ENCODE data around the gene PUDP.
A peak's percentile ranks its signal among the peaks of the same experiment; 100 is the strongest.
"Not testable (repeated sequence)": the region's sequence is repeated elsewhere in the genome, so short reads cannot be mapped to it uniquely, and the experiment has no call there.

PUDP gene

DNA sequence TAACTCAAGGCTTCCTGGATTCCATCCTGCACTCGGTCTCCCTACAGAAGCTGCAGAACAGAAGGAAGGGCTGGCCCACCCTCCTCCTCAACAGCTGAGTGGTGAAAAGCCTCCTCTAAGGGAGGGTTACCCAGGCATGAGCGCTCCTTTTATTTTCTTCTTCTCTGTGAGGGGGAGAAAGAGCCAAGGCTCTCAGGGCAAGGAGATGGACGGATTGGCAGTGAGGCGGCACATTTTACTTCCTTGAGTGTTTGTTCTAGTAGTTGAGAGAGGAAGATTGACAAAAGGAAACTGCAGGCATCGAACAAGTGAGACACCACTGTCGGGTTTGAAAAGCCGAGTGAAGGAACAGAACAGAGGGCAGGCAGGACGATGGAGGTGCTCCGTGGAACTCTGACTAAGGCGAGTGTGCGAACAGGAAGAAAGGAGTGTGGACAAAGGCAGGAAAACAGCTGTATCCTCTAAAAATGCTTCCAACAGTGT, 38.9 kb downstream of the PUDP start:
- no peak for DNase-seq (ENCODE audit: low read depth)

DNA sequence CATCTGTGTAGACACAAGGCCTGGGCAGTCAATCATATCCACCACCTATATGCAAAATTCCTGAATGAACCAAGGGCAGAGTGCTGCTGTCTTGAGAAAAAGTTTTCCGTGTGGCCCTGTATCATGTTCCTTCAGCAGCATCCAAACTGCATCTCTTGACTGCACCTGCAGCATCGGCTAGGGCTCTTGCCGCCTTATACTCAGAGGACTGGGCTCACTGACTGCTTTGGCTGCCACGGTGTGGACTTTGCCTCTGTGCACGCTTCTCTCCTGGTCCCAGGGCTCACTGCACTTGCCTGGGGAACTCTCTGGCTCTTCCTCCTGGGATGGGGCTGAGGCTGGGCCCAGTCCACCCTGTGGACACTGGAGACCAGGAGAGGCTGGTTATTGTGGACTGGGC, 39.9 kb downstream of the PUDP start:
- DNase-seq (ENCODE audit: low read depth): no peak

DNA sequence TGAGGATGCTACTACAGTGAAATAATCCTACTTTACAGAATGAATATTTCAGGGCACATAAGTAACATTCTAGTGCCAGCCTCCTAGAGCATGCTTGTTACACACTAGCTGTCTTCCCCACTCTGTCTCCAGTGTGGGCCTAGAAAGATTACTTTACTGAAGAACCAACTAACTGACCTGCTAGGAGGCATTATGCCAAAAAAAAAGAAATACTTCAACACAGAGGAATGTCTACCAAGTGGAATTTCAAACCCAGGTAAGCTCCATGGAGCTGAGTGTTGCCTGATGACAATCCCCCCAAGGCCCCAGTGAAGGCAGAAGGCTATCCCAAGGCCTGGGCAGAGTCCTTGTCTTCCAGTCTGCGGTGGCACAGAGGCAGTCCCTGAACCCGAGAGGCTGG, 41.3 kb downstream of the PUDP start:
- no peak for DNase-seq (ENCODE audit: low read depth)

DNA sequence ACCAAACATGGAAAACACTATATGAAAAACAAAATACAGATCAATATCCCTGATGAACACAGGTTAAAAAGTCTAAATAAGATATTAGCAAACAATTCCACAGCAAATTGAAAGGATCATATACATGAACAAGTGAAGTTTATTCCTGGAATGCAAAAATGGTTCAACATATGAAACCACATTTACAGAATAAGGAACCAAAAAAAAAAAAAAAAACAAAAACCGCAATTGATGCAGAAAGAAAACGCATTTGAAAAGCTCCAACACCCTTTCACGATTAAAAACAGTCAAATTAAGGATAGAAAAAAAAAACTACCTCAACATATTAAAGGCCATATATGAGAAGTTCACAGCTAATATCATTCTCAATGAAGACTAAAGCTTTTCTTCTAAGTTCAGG, 45.8 kb downstream of the PUDP start:
- DNase-seq (ENCODE audit: low read depth): no peak

DNA sequence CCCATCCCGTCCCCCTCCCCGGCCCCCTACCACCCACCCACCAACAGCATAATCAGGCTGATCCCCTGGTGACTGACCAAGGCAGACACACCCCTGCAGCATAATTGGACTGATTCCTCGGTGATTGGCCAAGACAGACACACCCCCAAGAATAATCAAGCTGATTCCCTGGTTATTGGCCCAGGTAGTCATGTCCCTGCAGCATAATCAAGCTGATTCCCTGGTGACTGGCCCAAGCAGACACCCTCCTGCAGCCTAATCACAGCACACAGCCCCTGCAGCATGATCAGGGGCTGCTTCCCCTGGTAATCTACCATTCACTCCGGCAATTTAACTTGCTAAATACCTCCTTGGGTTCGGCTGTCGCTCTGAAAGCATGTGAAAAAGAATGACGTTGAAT, 47.9 kb downstream of the PUDP start:
- DNase-seq (ENCODE audit: low read depth): no peak

DNA sequence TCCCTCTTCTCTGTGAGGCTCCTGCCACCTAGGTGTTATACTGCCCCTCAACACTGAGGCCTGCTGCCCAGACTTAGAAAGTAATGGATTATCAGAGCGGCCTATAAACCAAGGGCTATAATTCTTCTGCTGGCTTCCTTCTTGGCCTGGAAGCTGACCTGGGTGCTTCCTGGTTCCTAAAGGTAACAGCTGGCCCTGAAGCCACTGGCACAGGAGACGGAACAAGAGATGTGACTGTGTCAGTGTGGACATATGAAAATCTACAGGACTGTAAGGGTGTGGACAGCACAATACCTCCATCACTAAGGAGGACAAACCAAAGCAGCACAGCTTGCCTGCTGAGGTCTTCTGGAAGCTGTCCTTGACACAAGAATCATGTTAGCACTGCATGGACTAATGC, 52.3 kb downstream of the PUDP start:
- DNase-seq (ENCODE audit: low read depth): not testable (repeated sequence)

DNA sequence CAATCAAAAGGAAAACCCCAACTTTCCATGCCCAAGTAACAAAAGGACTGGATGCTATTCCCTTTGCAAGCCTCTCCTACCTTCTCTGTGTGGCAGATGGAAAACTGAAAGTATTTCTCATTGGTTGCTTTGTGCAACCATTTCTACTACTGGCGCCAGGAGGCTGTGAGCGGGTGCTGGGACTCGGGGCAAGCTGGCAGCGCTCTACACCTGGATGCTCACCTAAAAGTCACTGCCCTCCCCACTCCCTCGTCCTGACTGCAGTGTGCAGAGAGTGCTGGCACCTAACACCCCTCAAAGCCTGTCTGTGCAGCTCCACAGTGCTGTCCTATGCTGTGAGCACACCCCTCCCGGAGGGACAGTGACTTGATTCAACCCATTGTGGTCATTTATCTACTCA, 54.6 kb downstream of the PUDP start:
- DNase-seq (ENCODE audit: low read depth): no peak

DNA sequence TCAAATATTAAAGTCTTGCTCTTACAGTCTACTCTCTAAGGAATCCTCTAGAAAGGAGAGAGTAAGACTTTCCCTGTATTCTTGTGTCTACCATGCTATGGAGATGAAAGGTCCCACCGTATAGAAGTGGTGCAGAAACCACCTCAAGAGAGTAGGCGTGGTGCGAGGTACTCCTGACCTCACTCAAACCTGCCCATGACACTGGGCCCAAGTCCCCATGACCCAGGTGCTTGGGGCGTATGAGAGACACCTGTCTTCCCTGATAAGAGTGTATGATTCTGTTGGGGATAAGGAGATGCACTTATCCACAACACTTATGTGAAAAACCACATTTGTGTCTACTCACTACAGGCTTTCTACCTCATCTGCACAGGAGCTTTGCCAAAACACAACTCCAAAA, 55.4 kb downstream of the PUDP start:
- no peak for DNase-seq (ENCODE audit: low read depth)

DNA sequence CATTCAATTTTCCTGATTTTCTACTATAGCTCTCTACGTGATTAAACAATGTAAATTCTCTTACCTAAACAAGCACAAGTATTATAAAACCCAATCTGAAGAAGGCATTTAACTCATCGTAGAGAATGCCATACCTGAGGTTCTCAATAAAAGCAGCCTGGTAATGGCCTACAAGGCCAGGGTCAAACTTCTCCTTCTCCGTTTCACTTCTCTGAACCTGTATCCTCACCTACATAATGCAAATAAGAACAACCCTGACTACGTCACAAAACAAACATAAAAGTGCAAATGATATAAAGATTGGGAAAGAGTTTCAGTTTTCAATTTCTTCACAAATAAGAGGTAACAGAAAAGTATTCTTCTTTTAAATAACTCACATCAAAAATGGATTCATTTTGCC, 56.0 kb downstream of the PUDP start:
- no peak for DNase-seq (ENCODE audit: low read depth)

DNA sequence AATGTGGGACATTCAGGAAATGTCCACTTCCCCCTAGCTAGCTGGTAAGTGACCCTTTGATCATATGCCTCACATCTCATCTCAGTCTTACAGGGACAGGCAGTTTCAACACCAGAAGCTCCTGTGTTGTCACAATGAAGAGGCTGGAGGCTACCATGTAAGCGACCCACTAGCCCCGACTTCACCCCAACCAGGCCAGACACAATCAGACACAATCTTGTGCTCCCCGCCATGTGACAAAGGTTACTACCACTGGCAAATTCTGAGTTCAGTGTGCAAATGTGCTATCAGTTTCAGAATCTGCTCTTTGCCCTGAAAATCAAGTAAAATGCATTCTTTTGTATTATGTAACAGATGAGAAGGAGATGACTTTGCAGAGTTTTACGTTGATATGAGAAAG, 57.3 kb downstream of the PUDP start:
- DNase-seq (ENCODE audit: low read depth): no peak

DNA sequence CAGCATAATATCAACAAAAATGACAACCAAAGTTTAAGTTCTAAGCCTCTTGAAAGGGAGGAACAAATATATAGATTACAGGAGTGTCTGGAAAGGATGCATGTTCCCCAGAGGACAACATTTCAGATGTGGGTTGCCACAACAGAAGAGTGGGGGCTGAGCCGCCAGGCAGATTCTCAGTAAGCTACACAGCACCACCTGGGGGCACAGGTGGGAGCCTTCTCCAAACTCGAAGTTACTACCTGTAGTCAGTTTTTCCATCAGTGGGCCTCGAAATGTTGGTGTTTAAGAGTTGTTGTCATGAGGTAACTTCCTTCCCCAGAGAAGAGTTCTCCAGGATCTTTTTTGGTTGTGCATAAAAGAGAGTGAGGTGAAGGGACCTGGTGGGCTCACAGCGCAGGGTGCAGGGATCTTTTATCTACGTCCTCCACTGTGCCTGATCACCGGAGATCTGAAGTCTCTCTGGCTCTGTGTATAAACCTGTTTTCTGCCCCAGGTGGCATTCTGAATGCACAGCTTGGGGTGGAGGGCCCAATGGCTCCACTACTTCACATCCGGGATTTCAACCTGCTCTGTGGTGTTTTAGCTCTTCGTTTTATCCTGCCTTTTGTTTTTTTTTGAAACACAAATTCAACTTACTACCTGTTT, 58.9 kb downstream of the PUDP start:
- peak; percentile 33 for DNase-seq (ENCODE audit: low read depth)

DNA sequence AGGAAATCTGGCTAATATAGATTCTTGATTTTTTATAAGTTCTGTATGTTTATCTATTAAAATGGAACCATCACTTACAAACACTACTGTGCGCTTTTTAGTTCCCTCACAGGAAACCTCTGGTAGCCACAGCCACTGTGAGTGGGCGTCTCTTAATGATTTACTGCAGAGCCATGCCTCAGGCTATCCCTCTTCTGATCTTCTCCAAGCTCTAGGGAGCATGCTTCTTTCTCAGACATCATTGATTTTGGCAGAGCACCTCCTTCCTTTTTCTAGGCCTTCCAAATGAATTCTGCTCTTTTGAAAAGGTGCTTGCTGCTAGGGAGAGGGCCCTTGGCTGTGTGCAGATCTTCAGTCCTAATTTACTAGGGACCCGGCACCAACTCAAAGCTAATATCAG, 61.6 kb downstream of the PUDP start:
- DNase-seq (ENCODE audit: low read depth): no peak

DNA sequence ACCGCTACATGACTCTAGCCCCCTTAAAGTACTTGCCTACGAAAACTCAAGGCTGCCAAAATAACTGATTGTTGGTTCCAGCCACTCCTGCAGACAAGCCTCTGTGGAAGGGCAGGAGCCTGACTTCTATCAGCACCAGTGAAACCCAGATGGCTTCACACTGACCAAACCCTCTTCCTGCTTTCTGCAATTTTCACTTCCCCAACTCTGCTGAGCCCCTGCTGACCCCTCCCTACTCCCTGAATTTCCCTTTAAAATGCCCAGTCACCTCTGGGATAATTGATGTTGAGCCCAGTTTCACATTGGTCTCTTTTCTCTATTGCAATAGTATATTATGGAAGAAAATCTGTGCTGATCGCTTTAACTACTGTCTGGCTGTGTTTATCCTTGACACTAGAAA, 62.1 kb downstream of the PUDP start:
- DNase-seq (ENCODE audit: low read depth): no peak

DNA sequence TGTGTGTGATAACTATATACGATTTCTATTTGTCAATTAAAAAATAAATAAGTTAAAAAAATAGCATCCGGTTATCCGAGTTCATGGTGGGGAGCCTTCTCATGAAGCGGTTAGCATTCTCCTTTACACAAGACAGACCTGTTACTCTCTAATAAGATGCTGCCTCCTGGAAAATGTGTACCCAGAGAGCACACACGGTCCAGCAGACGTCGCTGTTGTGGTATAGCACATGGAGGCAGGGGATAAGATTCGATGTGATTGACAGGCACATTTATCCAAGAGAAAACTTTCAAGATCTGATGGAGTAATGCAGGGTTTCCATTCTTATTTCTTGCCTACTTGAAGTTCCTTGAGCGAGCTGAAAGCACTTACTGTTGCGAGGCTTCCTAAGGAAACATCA, 63.1 kb downstream of the PUDP start:
- DNase-seq (ENCODE audit: low read depth): no peak

DNA sequence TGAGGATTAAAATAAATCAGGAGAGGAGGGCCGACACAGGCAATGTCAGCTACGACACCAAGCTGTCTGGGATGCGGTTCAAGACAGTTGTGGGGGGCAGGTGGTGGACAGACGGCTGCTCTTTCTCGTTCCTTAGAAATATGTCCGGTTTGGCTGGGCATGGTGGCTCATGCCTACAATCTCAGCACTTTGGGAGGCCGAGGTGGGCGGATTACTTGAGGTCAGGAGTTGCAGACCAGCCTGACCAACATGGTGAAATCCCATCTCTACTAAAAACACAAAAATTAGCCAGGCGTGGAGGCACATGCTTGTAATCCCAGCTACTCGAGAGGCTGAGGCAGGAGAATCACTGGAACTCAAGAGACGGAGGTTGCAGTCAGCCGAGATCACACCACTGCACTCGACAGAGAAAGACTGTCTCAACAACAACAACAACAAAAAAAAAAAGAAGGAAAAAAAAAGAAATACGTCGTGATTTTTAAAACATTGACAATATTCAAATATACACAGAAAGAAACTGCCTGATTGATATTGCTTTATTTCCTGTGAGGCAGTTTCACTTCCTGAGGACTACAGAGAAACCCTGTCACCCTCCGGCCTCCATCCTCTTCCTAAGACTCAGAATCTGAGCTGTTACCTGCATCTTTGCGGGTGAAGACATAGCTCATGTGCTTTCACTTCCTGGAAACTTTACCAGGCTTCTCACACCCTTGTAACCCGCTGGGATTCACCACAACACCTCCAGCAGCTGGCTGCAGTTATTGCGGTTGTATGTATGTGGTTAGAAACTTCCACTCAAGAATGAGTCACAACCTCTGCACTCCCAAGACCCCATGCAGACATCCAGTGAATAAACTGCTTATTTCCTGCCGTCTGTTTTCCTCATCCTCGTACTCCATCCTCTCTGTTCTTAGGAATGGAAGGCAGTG, 64.2 kb downstream of the PUDP start:
- DNase-seq (ENCODE audit: low read depth): peak; percentile 45

DNA sequence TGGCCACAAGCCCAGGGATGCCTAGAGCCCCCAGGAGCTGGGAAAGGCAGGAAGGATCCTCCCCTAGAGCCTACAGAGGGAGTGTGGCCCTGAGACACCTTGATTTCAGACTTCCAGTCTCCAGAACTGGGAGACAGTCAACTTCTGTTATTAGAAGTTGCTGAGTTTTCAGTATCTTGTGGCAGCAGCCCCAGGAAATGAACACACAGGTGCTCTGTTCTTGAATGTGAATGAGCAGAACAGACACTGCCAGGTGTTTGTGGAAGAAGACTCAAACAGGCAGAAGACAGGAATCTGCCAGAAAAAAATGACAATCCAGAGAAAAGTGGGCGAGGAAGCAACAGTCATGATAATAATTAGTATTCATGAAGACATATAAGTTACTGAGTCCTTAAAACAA, 64.9 kb downstream of the PUDP start:
- no peak for DNase-seq (ENCODE audit: low read depth)

DNA sequence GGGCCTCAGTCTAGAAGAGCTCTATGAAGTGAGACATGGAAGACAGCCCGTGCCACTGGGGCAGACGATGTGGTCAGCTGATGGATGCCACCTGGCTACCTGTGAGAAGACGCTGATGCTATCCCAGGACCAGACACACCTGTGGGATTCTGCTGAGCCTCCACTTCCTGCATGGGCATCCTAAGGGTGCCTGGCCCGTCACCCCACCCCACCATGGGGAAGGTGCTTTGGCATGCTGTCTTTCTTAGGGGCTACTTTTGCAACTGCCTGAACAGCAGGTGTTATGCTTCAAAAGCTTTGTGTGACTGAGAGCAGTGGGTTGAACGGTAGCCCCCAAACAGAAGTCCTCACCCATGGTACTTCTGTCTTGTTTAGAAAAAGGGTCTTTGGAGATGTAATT, 65.4 kb downstream of the PUDP start:
- DNase-seq (ENCODE audit: low read depth): no peak

DNA sequence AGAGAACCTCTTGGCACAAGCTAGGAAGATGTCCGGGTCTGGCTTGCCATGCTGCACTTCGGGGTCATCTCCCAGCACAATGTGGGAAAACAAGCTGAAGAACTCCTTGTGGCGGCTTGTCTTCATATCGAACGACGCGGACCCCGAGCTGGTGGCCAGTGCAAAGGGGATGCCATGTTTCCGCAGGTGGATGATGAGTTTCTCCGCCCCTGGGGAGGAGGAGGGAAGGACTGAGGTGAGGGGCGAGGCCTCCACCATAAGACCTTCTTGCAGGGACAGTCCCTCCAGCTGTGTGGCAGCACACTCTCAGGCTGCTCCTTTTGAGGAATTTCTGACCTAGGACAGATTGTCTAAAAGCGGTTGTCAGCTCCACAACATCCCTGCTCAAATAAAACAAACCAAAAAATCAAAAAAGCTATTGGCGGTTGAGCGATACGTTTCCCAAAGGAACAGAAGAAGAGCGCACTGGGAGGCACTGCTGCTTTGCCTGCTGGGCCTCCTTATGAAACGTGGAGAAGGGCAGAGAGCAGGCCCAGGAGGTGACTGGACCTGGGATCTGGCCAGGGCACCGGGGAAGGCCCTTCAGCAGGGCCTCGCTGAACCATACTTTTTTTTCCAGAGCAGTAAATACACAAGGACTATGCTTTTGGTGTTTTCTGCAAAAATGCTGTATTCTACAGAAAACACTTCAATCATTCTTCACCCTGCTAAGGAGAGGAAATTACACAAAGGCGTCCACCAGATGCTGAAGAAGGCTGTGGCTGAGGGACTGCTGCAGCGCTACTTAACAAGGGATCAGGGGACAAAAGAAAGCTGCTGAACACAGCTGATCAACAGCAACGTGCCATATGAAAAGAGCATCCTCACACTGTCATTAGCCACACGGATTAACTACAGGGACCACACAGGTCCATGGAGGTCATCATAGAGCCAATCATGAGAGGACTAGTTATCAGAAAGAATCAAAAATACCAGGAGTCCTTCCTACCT, 70.4 kb downstream of the PUDP start:
- no peak for DNase-seq (ENCODE audit: low read depth)

DNA sequence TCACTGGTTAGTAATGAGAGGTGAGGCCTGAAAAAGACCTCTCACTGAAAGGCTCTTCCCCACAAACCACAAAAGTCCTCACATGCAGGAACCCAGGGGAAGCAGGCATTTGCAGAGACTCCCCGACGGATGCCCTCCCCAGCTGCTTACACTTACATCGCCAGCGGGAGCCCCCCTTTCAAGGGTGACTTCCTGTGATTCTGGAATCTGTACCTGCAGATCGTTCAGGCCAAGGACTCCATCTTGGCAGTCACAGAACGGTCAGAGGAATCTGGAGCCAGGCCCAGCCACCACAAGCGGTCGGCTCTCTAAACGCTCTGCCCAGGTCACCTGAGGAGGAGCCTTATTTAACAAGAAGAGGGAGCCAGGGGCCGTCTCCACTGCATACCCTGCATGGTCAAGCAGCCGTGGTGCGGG, 71.7 kb downstream of the PUDP start:
- DNase-seq (ENCODE audit: low read depth): no peak

DNA sequence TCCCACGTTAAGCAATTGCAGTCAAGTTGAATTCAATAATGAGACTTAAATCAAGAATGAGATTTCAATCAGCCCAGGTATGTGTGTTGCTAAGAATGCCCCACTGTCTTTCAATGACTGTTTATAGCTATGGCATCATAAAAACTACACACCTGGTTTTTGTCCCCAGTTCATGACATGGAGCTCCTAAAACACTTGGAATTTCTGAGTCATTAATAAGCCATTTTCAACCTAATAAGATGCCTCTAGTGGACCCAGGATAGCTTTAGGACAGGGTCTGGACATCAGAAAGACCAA, 73.1 kb downstream of the PUDP start:
- no peak for DNase-seq (ENCODE audit: low read depth)

DNA sequence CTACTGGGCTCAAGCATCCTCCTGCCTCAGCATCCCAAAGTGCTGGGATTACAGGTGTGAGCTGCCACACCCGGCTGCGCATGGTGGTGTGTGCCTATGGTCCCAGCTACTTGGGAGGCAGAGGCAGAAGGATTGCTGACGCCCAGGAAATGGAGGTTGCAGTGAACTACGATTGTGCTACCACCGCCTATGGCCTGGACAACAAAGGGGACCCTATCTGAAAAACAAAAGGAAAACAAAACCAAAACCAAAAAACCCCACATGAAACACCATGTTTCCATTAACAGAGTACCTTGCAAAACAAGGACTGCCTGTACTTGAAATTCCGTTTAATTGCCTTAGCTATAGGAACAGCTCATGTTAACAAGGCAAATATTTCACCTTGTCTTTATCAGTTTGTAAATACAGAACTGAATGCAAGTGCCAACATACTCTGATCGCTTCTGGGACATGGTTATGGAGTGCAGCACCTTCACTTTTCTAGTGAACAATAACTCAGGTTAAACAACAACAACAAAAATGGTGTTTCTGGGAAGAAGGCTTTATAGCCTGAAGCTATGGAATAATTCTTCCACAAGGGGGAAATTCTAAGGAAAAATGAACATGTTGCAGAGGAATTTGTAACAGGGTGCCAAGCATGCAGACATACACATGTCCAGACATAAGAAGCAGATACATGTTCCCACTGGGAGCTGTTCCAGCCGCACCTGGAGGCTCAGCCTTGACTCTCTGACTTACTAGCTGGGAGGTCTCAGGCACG, 73.6 kb downstream of the PUDP start:
- DNase-seq (ENCODE audit: low read depth): no peak

DNA sequence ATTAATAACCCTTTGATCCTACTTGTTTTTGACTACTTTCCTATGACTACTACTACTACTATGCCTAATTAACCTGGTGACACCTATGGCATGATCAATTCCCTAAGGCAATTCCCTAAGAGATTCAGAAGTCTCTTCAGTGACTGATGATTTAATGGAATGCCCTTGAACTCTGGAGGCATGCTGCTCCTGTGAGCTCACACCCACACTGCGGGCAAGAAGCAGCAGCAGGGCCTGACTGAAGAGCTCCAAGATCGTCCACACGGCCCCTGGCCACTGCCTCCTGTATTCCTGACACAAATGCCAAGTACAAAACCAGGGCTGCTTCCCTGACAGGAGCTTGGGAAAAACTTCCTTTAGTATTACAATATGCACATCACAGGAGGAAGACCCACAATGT, 74.6 kb downstream of the PUDP start:
- no peak for DNase-seq (ENCODE audit: low read depth)
